Activated T-helper 2 cell treated with anti-CD3 and anti-CD28 coated beads, Interferon-gamma antibody, Interleukin-2, Interleukin-4, amounts not matched to agents 10 μg/mL and 5 μg/mL and 100 μg/mL, durations not matched to agents 14 hours and 24 hours and 36 hours (primary cell): ENCODE measurements around the gene KIAA1217. TPM values are rescaled to one million over a fixed set of nuclear protein-coding genes. Genes with fewer than 3 reads are reported as not detected.
"Not testable (repeated sequence)": the region's sequence is repeated elsewhere in the genome, so short reads cannot be mapped to it uniquely, and the experiment has no call there.

Experiments used
- DNase-seq: peaks from one replicate; pipeline ENCODE4 v3.0.0; 2021; ENCODE audit warnings: low spot score
- H3K27ac Mint-ChIP-seq: one replicate; pipeline ENCODE4 v1.8.0; 2021; ENCODE audit warnings: mixed read lengths
- H3K27me3 Mint-ChIP-seq: one replicate; pipeline ENCODE4 v1.8.0; 2021; ENCODE audit warnings: low read depth, mixed read lengths
- H3K36me3 Mint-ChIP-seq: one replicate; pipeline ENCODE4 v1.8.0; 2021; ENCODE audit warnings: low read depth, mixed read lengths
- H3K4me1 Mint-ChIP-seq: one replicate; pipeline ENCODE4 v1.8.0; 2021; ENCODE audit warnings: low read depth, mixed read lengths
- H3K4me3 Mint-ChIP-seq: one replicate; pipeline ENCODE4 v1.8.0; 2021; ENCODE audit warnings: low read depth, mild to moderate bottlenecking, moderate library complexity, mixed read lengths
- H3K9me3 Mint-ChIP-seq: one replicate; pipeline ENCODE4 v1.8.0; 2021; ENCODE audit warnings: mixed read lengths
- intact Hi-C: fragments of 100-400 bp; cut with micrococcal nuclease; formaldehyde crosslinking; loops from one replicate; pipeline ENCODE4 v1.15.1; 2023
- total RNA-seq: library from RNA; stranded (reverse); gene quantifications from 2 replicates; pipeline ENCODE4 v1.2.3, GENCODE V29; 2022

Gene KIAA1217
- total RNA-seq, 1 donor from 2014 or later = 0.62 TPM

GRCh38 chr10:24313283-24313682, 104.3 kb downstream of the KIAA1217 start:
- Mint-ChIP-seq H3K4me3 (no peak overlapping the region), H3K4me1 (no peaks in the 10 kb centered on the region), H3K27me3 (no peaks in the 10 kb centered on the region), H3K27ac (no peak overlapping the region), H3K36me3 (no peaks in the 10 kb centered on the region), H3K9me3 (no peaks in the 10 kb centered on the region)
- intact Hi-C loops = no loop called here
- no peak for DNase-seq

GRCh38 chr10:24315211-24315610, 106.3 kb downstream of the KIAA1217 start:
- Mint-ChIP-seq H3K27ac (no peak overlapping the region), H3K9me3 (no peaks in the 10 kb centered on the region), H3K36me3 (no peaks in the 10 kb centered on the region), H3K27me3 (no peaks in the 10 kb centered on the region), H3K4me1 (no peaks in the 10 kb centered on the region), H3K4me3 (no peak overlapping the region)
- no peak for DNase-seq
- intact Hi-C loops = no loop called here

GRCh38 chr10:24318517-24318916, 109.6 kb downstream of the KIAA1217 start:
- no peaks in the 10 kb centered on the region for H3K9me3 Mint-ChIP-seq
- intact Hi-C loops = no loop called here
- H3K4me3 Mint-ChIP-seq = no peak overlapping the region
- no peak for DNase-seq
- no peaks in the 10 kb centered on the region for H3K4me1 Mint-ChIP-seq
- H3K27me3 Mint-ChIP-seq = no peaks in the 10 kb centered on the region
- H3K36me3 Mint-ChIP-seq = no peaks in the 10 kb centered on the region
- H3K27ac Mint-ChIP-seq = no peak overlapping the region

GRCh38 chr10:24320373-24320772, 111.4 kb downstream of the KIAA1217 start:
- H3K4me1 Mint-ChIP-seq = no peaks in the 10 kb centered on the region
- no peak for DNase-seq
- H3K27me3 Mint-ChIP-seq = no peaks in the 10 kb centered on the region
- H3K9me3 Mint-ChIP-seq = no peaks in the 10 kb centered on the region
- no peak overlapping the region for H3K27ac Mint-ChIP-seq
- no peaks in the 10 kb centered on the region for H3K36me3 Mint-ChIP-seq
- H3K4me3 Mint-ChIP-seq = no peak overlapping the region
- intact Hi-C loops = no loop called here

GRCh38 chr10:24324651-24325050, 115.7 kb downstream of the KIAA1217 start:
- no peak overlapping the region for H3K27ac Mint-ChIP-seq
- no peaks in the 10 kb centered on the region for H3K36me3 Mint-ChIP-seq
- intact Hi-C loops = no loop called here
- peaks cover 5% of the 10 kb centered on the region for H3K9me3 Mint-ChIP-seq
- H3K4me3 Mint-ChIP-seq = no peak overlapping the region
- no peaks in the 10 kb centered on the region for H3K27me3 Mint-ChIP-seq
- no peak for DNase-seq
- no peaks in the 10 kb centered on the region for H3K4me1 Mint-ChIP-seq

GRCh38 chr10:24331457-24331856, 122.5 kb downstream of the KIAA1217 start:
- H3K27ac Mint-ChIP-seq = no peak overlapping the region
- no peaks in the 10 kb centered on the region for H3K36me3 Mint-ChIP-seq
- H3K4me1 Mint-ChIP-seq = no peaks in the 10 kb centered on the region
- H3K27me3 Mint-ChIP-seq = no peaks in the 10 kb centered on the region
- DNase-seq = no peak
- H3K9me3 Mint-ChIP-seq = peaks cover 5% of the 10 kb centered on the region
- H3K4me3 Mint-ChIP-seq = no peak overlapping the region
- intact Hi-C loops = no loop called here

- no peaks in the 10 kb centered on the region for H3K9me3 Mint-ChIP-seq
- H3K27ac Mint-ChIP-seq = no peak overlapping the region
- H3K4me3 Mint-ChIP-seq = no peak overlapping the region
- intact Hi-C loops = no loop called here
- no peaks in the 10 kb centered on the region for H3K36me3 Mint-ChIP-seq
- DNase-seq = no peak
- H3K4me1 Mint-ChIP-seq = no peaks in the 10 kb centered on the region
- H3K27me3 Mint-ChIP-seq = no peaks in the 10 kb centered on the region
Measured at GRCh38 chr10:24333736-24334135, 124.8 kb downstream of the KIAA1217 start.

GRCh38 chr10:24334279-24334939, 125.5 kb downstream of the KIAA1217 start:
- H3K27me3 Mint-ChIP-seq = no peaks in the 10 kb centered on the region
- H3K4me1 Mint-ChIP-seq = no peaks in the 10 kb centered on the region
- no peaks in the 10 kb centered on the region for H3K9me3 Mint-ChIP-seq
- no peak overlapping the region for H3K4me3 Mint-ChIP-seq
- no peak for DNase-seq
- intact Hi-C loops = no loop called here
- no peaks in the 10 kb centered on the region for H3K36me3 Mint-ChIP-seq
- H3K27ac Mint-ChIP-seq = no peak overlapping the region

GRCh38 chr10:24337723-24338122, 128.8 kb downstream of the KIAA1217 start:
- H3K27ac Mint-ChIP-seq, H3K36me3 Mint-ChIP-seq, DNase-seq, intact Hi-C loops, H3K27me3 Mint-ChIP-seq, H3K4me1 Mint-ChIP-seq, H3K4me3 Mint-ChIP-seq, H3K9me3 Mint-ChIP-seq: not testable (repeated sequence)

GRCh38 chr10:24339387-24339786, 130.4 kb downstream of the KIAA1217 start:
- Mint-ChIP-seq H3K4me3 (no peak overlapping the region), H3K9me3 (no peaks in the 10 kb centered on the region), H3K27ac (no peak overlapping the region), H3K36me3 (no peaks in the 10 kb centered on the region), H3K27me3 (peaks cover 4% of the 10 kb centered on the region), H3K4me1 (no peaks in the 10 kb centered on the region)
- DNase-seq = no peak
- intact Hi-C loops = no loop called here

- Mint-ChIP-seq H3K4me3 (no peak overlapping the region), H3K36me3 (no peaks in the 10 kb centered on the region), H3K27ac (no peak overlapping the region), H3K4me1 (no peaks in the 10 kb centered on the region), H3K9me3 (no peaks in the 10 kb centered on the region), H3K27me3 (peaks cover 4% of the 10 kb centered on the region)
- no peak for DNase-seq
- intact Hi-C loops = no loop called here
Measured at GRCh38 chr10:24340446-24340845, 131.5 kb downstream of the KIAA1217 start.

- no peak overlapping the region for H3K4me3 Mint-ChIP-seq
- no peaks in the 10 kb centered on the region for H3K36me3 Mint-ChIP-seq
- H3K27ac Mint-ChIP-seq = no peak overlapping the region
- H3K27me3 Mint-ChIP-seq = peaks cover 4% of the 10 kb centered on the region
- intact Hi-C loops = no loop called here
- H3K4me1 Mint-ChIP-seq = no peaks in the 10 kb centered on the region
- H3K9me3 Mint-ChIP-seq = no peaks in the 10 kb centered on the region
- no peak for DNase-seq
Measured at GRCh38 chr10:24340883-24341282, 131.9 kb downstream of the KIAA1217 start.

- no peaks in the 10 kb centered on the region for H3K36me3 Mint-ChIP-seq
- intact Hi-C loops = no loop called here
- H3K9me3 Mint-ChIP-seq = no peaks in the 10 kb centered on the region
- H3K27ac Mint-ChIP-seq = no peak overlapping the region
- H3K4me3 Mint-ChIP-seq = no peak overlapping the region
- DNase-seq = no peak
- H3K4me1 Mint-ChIP-seq = no peaks in the 10 kb centered on the region
- peaks cover 4% of the 10 kb centered on the region for H3K27me3 Mint-ChIP-seq
Measured at GRCh38 chr10:24341371-24341770, 132.4 kb downstream of the KIAA1217 start.

GRCh38 chr10:24341897-24342296, 133.0 kb downstream of the KIAA1217 start:
- H3K27ac Mint-ChIP-seq = no peak overlapping the region
- H3K36me3 Mint-ChIP-seq = no peaks in the 10 kb centered on the region
- intact Hi-C loops = no loop called here
- H3K4me1 Mint-ChIP-seq = no peaks in the 10 kb centered on the region
- no peak for DNase-seq
- peaks cover 4% of the 10 kb centered on the region for H3K27me3 Mint-ChIP-seq
- no peaks in the 10 kb centered on the region for H3K9me3 Mint-ChIP-seq
- H3K4me3 Mint-ChIP-seq = no peak overlapping the region
